HG02973 (cell line): ENCODE measurements around the gene MFSD2B.
"Not testable (repeated sequence)": the region's sequence is repeated elsewhere in the genome, so short reads cannot be mapped to it uniquely, and the experiment has no call there.

ENCODE experiments used
- ATAC-seq: cut with Tn5 transposase; IDR thresholded peaks from one replicate; pipeline ENCODE4 v1.9.1; 2021; ENCODE audit warnings: moderate library complexity; ENCODE audit not compliant: unreplicated experiment

MFSD2B gene, protein sequence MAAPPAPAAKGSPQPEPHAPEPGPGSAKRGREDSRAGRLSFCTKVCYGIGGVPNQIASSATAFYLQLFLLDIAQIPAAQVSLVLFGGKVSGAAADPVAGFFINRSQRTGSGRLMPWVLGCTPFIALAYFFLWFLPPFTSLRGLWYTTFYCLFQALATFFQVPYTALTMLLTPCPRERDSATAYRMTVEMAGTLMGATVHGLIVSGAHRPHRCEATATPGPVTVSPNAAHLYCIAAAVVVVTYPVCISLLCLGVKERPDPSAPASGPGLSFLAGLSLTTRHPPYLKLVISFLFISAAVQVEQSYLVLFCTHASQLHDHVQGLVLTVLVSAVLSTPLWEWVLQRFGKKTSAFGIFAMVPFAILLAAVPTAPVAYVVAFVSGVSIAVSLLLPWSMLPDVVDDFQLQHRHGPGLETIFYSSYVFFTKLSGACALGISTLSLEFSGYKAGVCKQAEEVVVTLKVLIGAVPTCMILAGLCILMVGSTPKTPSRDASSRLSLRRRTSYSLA

DNA sequence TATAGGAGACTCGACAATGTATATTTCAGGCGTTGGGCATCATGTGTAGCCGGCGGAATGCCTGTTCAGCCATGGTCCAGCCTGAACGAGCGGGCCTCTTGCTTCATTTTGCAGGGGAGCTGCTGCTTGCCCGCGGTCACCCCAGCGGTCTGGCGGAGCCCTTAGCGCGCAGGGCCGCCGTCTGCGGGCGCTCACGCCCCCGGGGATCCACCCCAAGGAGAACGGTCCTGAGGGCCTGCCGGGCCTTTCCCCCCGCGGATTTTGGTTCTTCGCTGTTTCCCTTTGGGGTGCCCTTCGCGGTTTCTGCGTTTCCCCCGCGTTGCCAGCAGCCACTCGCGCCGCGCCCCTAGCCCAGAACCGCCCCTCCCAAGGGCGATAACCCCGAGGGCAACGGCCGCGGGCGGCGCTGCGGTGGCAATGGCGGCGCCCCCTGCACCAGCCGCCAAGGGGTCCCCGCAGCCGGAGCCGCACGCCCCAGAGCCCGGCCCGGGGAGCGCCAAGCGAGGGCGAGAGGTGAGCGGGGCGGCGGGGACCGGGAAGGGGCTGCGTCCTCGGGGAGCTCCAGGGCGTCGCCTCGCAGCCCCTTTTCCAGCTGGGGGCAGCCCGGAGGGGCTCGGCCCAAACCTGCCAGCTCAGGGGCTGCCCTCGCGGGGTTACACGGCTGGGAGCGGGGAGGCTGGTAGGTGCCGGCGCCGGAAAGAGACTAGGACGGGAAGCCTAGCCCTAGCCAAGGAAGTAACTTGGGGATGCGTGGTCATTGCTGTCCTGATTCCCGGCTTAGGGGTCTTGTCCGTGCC lies at the start of gene MFSD2B:
Gene MFSD2B (plus strand): TSS at position 406 of the 797 bp plus-strand sequence. CDS start 12 bp downstream, at position 418.
- no peak for ATAC-seq

DNA sequence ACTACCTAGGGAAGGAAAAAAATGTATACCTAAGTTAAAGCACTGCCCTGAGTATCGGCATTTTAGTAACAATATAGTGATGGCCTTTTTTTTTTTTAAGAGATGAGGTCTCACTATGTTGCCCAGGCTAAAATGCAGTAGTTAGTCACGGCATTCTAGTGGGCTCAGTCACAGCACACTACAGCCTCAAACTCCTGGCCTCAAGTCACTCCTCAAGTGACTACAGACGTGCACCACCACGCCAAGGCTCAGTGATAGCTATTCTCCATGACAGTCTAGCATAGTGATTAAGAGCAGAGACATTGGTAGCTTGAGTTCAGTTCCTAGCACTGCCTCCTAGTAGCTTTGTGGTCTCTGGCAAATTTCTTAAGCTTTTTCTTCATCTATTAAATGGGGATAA lies 42.0 kb upstream of the MFSD2B start:
- ATAC-seq, result no peak

DNA sequence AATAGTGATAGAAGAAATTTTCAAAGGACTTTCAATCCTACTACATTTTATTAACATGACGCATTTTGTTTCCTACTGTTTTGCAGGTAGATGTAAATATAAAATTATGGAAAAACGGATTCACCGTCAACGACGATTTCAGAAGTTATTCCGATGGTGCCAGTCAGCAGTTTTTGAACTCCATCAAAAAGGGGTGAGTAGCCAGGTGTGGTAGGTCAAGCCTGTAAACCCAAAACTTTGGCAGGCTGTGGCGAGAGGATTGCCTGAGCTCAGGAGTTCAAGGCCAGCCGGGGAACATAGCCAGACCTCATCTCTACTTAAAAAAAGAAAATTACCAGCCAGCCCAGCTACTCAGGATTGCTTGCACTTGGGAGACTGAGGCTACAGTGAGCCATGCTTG lies 33.0 kb upstream of the MFSD2B start:
- ATAC-seq, result no peak

DNA sequence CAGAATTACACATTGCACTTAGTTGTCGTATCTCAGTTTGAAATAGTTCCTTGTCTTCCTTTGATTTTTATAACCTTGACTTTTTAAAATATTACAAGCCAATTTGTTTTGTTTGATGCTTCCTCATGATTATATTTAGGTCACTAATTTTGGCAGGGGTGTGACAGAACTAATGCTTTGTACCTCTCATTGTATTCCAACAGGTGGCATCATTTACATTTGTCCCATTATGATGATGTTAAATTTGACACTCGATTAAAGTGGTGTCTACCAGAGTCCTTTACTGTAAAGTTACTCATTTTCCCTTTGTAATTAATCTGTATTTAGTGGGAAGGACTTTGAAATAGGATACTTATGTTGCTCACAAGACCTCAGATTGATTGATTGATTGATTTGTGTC lies 21.5 kb upstream of the MFSD2B start:
- no peak for ATAC-seq

DNA sequence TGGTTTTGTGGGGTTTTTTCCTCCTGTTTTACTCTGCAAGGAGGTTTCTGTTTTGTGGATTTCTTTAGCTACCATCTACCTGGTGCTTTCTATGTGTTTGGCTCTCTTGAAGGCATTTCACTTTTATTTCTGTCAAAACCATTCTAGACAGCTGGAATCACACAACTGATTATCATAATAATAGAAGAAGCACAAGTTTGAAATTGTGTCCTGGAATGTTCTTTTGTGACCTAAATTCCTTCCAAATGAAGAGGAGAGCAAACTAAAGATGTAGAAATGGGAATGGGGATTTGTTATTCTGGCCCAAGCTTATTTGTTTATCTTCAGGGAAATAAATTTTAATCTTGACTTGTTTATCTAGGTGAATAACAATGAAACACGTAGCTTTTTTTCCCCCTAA lies 17.0 kb upstream of the MFSD2B start:
- no peak for ATAC-seq

DNA sequence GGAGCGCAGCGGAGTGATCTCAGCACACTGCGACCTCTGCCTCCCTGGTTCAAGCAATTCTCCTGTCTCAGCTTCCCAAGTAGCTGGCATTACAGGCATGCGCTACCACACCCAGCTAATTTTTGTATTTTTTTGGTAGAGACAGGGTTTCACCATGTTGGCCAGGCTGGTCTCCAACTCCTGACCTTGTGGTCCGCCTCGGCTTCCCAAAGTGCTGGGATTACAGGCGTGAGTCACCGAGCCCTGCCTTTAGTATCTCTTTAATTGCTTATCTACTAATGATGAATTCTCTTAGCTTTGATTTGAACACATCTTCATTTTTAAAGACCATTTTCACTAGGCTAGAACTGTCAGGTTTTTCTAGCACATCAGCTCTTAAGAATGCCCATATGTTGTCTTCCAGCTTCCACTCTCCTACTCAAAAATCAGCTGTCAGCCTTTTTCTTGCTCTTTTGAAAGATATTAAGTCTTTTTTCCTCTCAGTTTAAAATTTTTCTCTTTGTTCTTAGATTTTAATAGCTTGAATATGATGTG lies 16.1 kb upstream of the MFSD2B start:
- ATAC-seq, result no peak

DNA sequence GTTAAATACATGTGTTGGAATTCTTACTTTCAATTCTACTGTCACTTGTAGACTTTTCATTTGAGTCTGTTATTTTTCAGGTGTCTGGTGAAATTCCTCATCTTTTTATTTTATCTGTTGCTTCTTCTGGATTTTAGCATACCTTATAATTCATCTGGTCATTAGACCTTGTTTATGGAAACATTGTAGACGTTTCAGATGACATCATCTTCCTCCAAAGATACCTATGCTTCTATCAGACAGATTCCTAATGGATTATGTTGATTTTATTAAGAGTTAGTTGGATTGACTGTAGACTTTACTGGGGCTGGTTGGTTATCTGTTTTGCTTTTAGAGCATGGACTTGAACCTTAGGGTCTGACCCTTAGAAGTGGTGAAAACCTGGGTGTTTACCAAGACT lies 15.3 kb upstream of the MFSD2B start:
- ATAC-seq, result no peak

DNA sequence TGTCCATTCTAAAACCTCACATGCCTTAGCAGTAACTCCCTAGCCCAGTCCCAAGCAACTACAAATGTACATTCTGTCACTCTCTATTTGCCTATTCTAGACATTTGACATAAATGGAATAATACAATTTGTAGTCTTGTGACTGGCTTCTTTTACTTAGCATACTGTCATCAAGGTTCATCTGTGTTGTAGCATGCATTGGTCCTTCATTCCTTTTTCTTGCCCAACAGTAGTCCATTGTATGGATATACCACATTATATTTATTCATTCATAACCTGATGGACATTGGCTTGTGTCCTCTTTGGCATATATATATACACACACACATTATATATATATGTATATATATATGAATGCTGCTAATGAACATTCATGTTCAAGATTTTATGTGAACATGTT lies 2.2 kb upstream of the MFSD2B start:
- no peak for ATAC-seq

DNA sequence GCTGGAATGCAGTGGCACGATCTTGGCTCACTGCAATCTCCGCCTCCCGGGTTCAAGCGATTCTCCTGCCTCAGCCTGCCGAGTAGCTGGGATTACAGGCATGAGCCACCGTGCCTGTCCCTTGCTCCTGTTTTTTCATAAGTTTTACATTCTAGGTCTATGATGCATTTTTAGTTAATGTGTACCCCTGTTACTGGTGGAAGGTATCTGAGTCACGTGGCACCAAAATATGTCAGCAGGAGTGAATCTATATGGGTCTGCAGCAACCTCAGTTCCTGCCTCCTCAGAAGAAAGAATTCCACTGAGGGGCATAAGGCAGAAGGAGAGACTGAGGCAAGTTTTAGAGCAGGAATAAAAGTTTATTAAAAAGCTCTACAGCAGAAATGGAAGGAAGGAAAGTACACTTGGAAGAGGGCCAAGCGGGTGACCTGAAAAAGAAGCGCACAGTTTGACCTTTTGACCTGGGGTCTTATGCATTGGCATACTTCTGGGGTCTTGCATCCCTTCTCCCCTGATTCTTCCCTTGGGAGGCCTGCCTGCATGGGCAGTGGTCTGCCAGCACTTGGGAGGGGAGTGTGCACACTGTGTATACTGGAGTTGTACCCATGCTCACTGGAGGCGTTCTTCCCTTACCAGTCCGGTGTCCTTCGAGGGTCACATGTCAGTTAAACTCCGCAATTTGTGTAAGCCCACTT lies 1.1 kb upstream of the MFSD2B start:
- ATAC-seq, result no peak

DNA sequence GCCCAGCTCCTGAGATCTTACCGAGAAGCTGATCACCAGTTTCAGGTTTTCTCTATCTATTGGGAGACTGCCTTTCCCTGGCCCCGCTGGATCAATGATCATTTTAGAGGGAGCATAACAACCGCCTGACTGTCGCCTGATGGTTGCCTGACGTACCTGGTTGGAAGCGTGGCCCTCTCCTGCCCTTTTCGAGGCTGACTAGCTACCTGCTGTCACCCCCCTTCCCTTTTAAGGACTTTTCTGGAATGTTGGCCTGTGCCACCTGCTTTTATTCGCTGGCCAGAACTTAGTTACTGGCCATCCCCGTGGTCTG lies 562 bp upstream of the MFSD2B start:
- no peak for ATAC-seq

DNA sequence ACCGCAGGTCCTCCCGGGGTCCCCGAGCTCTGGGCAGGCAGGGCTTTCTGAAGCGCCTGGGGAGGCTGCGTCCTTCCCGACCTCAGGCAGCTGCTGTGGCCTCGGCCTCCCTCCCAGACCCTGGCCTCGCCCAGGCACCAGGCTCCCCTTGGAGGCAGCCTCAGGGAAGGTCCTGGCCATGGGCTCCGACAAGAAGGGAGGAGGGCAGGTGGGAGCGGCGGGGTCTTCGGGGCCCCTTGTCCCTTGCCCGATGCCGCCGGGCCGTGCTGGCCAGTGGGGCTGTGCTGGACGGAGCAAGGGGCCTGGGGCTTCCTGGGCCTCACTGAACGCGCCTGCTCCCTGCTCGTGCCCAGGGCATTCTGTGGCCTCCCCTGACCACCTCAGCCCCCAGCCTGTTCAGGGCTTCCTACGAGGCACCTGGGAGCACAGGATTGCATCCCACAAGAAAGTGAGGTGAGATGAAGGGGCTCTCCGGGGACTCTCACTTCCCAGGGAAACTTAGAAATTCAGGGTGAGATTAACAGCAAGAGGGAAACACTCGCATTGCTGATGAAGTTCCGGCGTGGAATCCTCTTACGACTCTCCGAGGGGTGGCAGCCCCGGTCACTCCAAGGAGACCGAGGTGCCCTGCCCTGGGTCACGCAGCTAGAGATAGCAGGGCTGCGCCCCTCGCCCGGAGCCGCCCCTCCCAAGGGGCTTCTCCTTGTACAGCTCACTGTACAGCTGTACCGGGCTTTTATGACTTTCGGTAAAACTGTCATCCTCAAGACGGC lies 778 bp downstream of the MFSD2B start:
- no peak for ATAC-seq

DNA sequence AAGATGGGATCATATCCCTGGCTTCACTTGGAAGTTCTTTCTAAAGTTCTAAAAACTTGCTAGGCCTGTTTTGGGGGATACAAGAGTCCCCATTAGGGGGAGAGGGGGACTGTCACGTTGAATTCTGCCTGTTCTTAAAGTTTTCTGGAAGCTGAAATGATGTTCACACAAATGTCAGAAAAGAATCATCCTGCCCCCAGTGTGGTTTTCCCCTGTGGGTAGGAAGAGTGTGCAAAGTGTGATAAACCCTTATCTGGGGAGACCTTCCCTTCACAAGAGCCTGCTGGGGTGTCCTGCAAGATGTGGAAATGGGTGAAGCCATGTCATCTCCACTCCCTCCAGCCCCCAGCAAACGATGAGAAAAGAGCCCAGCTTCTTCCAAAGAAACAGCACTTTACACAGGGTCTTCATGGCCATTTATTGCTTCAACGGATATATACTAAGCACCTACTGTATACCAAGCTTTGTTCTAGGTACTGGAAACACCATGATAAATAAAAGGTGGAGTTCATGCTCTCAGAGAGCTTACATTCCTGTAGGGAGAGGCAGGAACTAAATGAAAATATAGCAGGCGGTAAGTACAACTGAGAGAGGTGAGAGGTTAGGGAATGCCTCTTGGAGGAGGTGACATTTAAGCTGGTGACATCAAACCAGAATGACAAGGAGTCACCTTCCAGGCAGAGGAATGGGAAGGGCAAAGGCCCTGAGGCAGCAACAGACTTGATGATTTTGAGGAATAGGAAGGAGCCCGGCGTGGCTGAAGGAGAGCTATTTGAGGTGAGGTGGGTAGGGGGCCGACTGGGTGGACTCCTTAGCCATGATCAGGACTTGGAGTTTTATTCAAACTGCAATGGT lies 1.6 kb downstream of the MFSD2B start:
- no peak for ATAC-seq

DNA sequence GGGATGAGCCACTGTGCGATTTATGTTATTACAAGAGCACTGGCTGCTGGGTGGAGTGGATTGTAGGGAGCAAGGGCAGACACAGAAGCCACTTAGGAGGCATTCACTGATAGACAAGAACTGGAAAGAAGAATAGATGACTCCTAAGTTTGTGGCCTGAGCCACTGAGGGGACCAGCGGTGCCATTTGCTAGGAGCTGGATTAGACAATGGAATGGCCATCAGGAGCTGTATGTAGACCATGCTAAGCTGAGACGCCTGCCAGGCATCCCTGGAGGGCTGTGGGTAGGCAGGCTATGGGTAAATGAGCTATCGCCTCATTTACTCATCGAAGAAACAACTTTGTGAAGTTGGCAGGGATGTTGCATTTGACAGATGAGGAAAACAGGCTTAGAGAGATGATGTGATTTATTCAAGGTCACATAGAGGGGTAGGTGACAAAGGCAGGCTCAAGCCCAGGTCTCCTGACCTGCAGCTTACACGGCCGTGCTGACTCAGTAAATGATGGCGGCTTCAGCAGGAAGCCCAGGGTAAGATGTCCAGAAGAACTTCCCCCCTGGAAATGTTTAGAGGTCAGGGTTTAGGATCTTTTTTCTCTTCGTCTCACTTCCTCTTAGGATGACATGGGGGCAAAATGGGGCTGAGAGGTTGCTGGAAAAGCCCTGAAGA lies 2.8 kb downstream of the MFSD2B start:
- no peak for ATAC-seq

DNA sequence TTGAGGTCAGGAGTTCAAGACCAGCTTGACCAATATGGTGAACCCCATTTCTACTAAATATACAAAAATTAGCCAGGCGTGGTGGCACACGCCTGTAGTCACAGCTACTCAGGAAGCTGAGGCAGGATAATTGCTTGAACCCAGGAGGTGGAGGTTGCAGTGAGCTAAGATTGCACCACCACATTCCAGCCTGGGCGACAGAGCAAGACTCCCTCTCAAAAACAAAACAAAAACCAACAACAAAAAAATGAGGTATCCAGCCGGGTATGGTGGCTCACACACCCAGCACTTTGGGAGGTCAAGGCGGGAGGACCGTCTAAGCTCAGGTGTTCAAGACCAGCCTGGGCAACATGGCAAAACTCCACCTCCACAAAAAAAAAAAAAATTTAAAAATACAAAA lies 5.0 kb downstream of the MFSD2B start:
- not testable (repeated sequence) for ATAC-seq

DNA sequence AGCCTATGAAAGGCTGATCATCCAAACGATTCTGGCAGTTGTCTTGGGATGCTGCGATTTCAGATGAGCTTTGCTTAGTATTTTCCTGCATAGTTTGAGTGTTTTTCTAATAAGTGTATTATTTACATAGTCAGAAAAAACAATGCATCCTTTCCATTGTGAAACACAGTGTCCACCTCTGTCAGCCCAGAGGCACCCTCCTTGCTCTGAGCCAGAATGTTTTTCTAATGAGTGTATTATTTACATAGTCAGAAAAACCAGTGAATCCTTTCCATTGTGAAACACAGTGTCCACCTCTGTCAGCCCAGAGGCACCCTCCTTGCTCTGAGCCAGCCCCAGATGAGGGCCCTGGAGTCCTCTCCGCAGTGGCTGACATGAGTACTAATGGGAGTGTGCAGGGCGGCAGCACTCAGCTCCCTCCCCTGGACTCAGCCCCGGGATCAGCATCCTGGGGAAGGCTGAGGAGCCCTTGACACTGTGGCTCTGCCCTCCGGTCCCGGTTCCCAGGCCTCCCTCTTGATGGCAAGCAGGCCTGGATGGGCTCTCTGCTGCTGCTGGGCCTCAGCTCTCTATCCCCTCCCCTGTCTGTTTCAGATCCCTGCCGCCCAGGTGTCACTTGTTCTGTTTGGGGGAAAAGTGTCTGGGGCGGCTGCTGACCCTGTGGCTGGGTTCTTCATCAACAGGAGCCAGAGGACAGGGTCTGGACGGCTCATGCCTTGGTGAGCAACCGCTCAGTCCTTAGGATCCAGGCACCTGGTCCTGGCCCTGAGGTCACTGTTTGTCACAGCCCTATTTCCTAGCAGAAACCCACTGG lies 5.9 kb downstream of the MFSD2B start:
- no peak for ATAC-seq

DNA sequence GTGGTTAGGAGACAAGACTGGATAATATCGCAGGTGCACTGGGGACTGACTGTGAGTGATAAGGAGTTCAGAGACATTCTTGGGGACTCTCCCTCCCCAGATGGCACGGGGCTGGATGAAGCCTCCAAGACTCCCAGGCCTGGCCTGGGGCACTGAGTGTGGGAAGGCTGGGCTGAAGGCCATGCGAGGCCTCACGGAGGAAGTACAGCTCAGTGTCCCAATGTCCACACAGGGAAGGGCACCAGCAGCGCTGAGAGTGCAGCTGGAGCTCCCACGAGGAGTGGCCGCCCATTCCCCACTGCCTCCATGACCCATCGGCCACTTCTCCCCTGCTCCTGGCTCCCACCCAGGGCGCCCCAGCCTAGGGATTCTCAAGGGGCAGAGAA lies 6.5 kb downstream of the MFSD2B start:
- ATAC-seq, result no peak

DNA sequence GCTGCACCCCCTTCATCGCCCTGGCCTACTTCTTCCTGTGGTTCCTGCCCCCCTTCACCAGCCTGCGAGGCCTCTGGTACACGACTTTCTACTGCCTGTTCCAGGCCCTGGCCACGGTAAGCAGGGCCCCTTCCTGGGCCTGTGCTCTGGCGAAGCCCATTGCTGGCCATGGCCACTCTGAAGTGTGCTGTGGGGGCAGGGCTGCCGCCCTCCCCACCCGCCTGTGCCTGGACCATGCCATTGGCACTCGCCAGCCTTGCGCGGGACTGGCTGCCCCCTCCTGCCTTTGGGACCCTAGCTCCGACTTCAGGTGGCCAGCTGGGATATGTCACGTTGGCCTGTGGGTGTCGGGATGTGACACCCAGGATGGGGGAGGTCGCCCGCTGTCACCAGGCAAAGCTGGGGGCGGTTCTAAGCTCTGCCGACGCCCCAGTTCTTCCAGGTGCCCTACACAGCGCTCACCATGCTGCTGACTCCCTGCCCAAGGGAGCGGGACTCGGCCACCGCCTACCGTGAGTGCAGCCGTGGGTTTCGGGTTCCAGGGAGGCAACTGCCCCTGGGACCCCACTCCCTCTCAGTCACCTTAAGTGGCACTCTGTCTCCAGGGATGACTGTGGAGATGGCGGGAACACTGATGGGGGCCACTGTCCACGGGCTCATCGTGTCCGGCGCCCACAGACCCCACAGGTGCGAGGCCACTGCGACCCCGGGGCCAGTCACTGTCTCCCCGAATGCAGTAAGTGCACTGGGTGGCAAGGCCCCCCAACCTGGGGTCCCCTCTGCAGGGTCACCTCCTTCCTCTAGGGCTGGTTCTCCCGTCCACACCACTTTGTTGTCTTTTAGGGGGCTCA lies 7.2 kb downstream of the MFSD2B start:
- ATAC-seq, result no peak
